ENCODE data around the gene TWIST2. TPM values are rescaled to one million over a fixed set of nuclear protein-coding genes. Genes with fewer than 3 reads are reported as not detected.

Gene TWIST2
- total RNA-seq, 2 donors from 2014 or later = 1.9 TPM; not detected in 1

- Mint-ChIP-seq H3K27me3 (ENCODE audit: insufficient read depth) (no peaks in the 10 kb centered on the region), H3K9me3 (no peaks in the 10 kb centered on the region), H3K4me3 (no peak overlapping the region), H3K36me3 (ENCODE audit: low read depth) (no peaks in the 10 kb centered on the region), H3K4me1 (peaks cover 18% of the 10 kb centered on the region), H3K27ac (no peak overlapping the region)
- WGBS, 2 experiments (ENCODE audit: insufficient coverage in 1 of 2, insufficient read length in 1 of 2) = 90 to 100% methylated on average over 3 to 5 of the region's 5 CpGs
- H3K4me3 ChIP-seq (ENCODE audit: low read length) = no peak overlapping the region
- no peak overlapping the region for H3K27ac ChIP-seq (ENCODE audit: low read depth, low read length)
- no peak for DNase-seq
- no peaks in the 10 kb centered on the region for H3K4me1 ChIP-seq (ENCODE audit: control insufficient read depth, insufficient read depth, low read length)
- H3K9ac ChIP-seq (ENCODE audit: extremely low read depth, low read length, poor library complexity, severe bottlenecking) = no peak overlapping the region
- no peaks in the 10 kb centered on the region for H3K36me3 ChIP-seq (ENCODE audit: control insufficient read depth, insufficient read depth, low read length)
- no peaks in the 10 kb centered on the region for H3K27me3 ChIP-seq (ENCODE audit: control insufficient read depth, insufficient read depth, low read length, poor library complexity, severe bottlenecking)
- H3K9me3 ChIP-seq (ENCODE audit: control insufficient read depth, low read length) = no peaks in the 10 kb centered on the region
- no peak for TF ChIP-seq CTCF (conservative IDR thresholded peaks at IDR 0.05)
These were observed 59.9 kb downstream of the TWIST2 start for GRCh38 chr2:238907717-238908173.

- Histone ChIP-seq H3K4me1 (ENCODE audit: control insufficient read depth, insufficient read depth, low read length) (no peaks in the 10 kb centered on the region), H3K36me3 (ENCODE audit: control insufficient read depth, insufficient read depth, low read length) (no peaks in the 10 kb centered on the region), H3K27ac (ENCODE audit: low read depth, low read length) (no peak overlapping the region), H3K27me3 (ENCODE audit: control insufficient read depth, insufficient read depth, low read length, poor library complexity, severe bottlenecking) (no peaks in the 10 kb centered on the region), H3K9me3 (ENCODE audit: control insufficient read depth, low read length) (no peaks in the 10 kb centered on the region), H3K4me3 (ENCODE audit: low read length) (no peak overlapping the region), H3K9ac (ENCODE audit: extremely low read depth, low read length, poor library complexity, severe bottlenecking) (no peak overlapping the region)
- Mint-ChIP-seq H3K27me3 (ENCODE audit: insufficient read depth) (no peaks in the 10 kb centered on the region), H3K36me3 (ENCODE audit: low read depth) (no peaks in the 10 kb centered on the region), H3K27ac (no peak overlapping the region), H3K4me3 (no peak overlapping the region), H3K4me1 (peaks cover 20% of the 10 kb centered on the region), H3K9me3 (no peaks in the 10 kb centered on the region)
- peak; percentile 17 for TF ChIP-seq CTCF (conservative IDR thresholded peaks at IDR 0.05)
- WGBS, 2 experiments (ENCODE audit: insufficient coverage in 1 of 2, insufficient read length in 1 of 2) = 65 to 80% methylated on average over 26 to 43 of the region's 43 CpGs
- peak; percentile 75 for DNase-seq
These were observed 61.4 kb downstream of the TWIST2 start for GRCh38 chr2:238908960-238909951.

GRCh38 chr2:238910751-238911351 lies 63.0 kb downstream of the TWIST2 start:
- peak; percentile 36 for DNase-seq
- no peak overlapping the region for H3K4me3 ChIP-seq (ENCODE audit: low read length)
- no peaks in the 10 kb centered on the region for H3K36me3 ChIP-seq (ENCODE audit: control insufficient read depth, insufficient read depth, low read length)
- no peaks in the 10 kb centered on the region for H3K4me1 ChIP-seq (ENCODE audit: control insufficient read depth, insufficient read depth, low read length)
- Mint-ChIP-seq H3K4me1 (peaks cover 20% of the 10 kb centered on the region), H3K27ac (no peak overlapping the region), H3K9me3 (peaks cover 4% of the 10 kb centered on the region), H3K27me3 (ENCODE audit: insufficient read depth) (no peaks in the 10 kb centered on the region), H3K36me3 (ENCODE audit: low read depth) (no peaks in the 10 kb centered on the region), H3K4me3 (no peak overlapping the region)
- no peak for TF ChIP-seq CTCF (conservative IDR thresholded peaks at IDR 0.05)
- no peaks in the 10 kb centered on the region for H3K27me3 ChIP-seq (ENCODE audit: control insufficient read depth, insufficient read depth, low read length, poor library complexity, severe bottlenecking)
- no peaks in the 10 kb centered on the region for H3K9me3 ChIP-seq (ENCODE audit: control insufficient read depth, low read length)
- 93 to 97% methylated on average over 9 to 10 of the region's 10 CpGs for WGBS, 2 experiments (ENCODE audit: insufficient coverage in 1 of 2, insufficient read length in 1 of 2)
- no peak overlapping the region for H3K9ac ChIP-seq (ENCODE audit: extremely low read depth, low read length, poor library complexity, severe bottlenecking)
- no peak overlapping the region for H3K27ac ChIP-seq (ENCODE audit: low read depth, low read length)

Data from endodermal cell (in vitro differentiated cells).